ENCODE data around the gene LRRC39. TPM values are rescaled to one million over a fixed set of nuclear protein-coding genes. Genes with fewer than 3 reads are reported as not detected.
A peak's percentile ranks its signal among the peaks of the same experiment; 100 is the strongest.

Gene LRRC39
- total RNA-seq, 1 experiment from 2014 or later, result 0.54 TPM

GRCh38 chr1:100137602-100138001 lies 40.5 kb downstream of the LRRC39 start:
- Histone ChIP-seq H3K9me3 (ENCODE audit: control insufficient read depth in 1 of 2, insufficient read depth in 1 of 2, low read depth in 1 of 2, low read length in 2 of 2) (no peaks in the 10 kb centered on the region), H3K27me3 (ENCODE audit: insufficient read depth, low read length) (no peaks in the 10 kb centered on the region), H4K20me1 (ENCODE audit: insufficient read depth) (no peaks in the 10 kb centered on the region), H3K9me2 (ENCODE audit: insufficient read depth) (no peaks in the 10 kb centered on the region), H3K4me1 (ENCODE audit: control insufficient read depth in 1 of 2, insufficient read depth in 2 of 2, low read length in 2 of 2) (peaks cover 4% of the 10 kb centered on the region in 2 experiments; a peak in 3 of 4 replicates), H3K4me3 (replicated peaks in 1 of 2; ENCODE audit: low read depth in 1 of 2, low read length in 2 of 2) (no peak overlapping the region), H3K4me2 (ENCODE audit: low read length) (no peak overlapping the region), H3K36me3 (ENCODE audit: control insufficient read depth in 1 of 2, insufficient read depth in 2 of 2, low read length in 2 of 2) (peaks cover 20 to 32% of the 10 kb centered on the region in 2 experiments), H3K9ac (ENCODE audit: low read length) (no peak overlapping the region), H2AFZ (ENCODE audit: low read depth, low read length, poor library complexity, severe bottlenecking) (no peak overlapping the region), H3K27ac (ENCODE audit: low read depth, low read length) (no peak overlapping the region), H3K79me2 (ENCODE audit: insufficient read depth, low read length) (peaks cover 31% of the 10 kb centered on the region)
- POLR2A ChIA-PET, result no interaction called here
- intact Hi-C loops (cut with micrococcal nuclease), result no loop called here
- DNase-seq (ENCODE audit: low read depth, low spot score) (no peak), ATAC-seq (no peak)
- no TSS peak for BruUV-seq (replicated peaks)
- TF ChIP-seq SIN3A (IDR thresholded peaks at IDR 0.05; ENCODE audit: low read depth), result no peak
- TF ChIP-seq YY1 (IDR thresholded peaks at IDR 0.05; ENCODE audit: extremely low read depth, insufficient replicate concordance, low read depth, low read length), result no peak
- RAD21 ChIA-PET (ENCODE audit: low non-redundant PET in 1 of 2, low total read pairs in 2 of 2, uncharacterized antibody in 2 of 2, unreplicated experiment in 2 of 2), result no interaction called here
- CTCF ChIA-PET, result no interaction called here

- no peaks in the 10 kb centered on the region for H3K27me3 ChIP-seq (ENCODE audit: insufficient read depth, low read length)
- 0 out of 2 replicates have a peak, but pooled peaks have one; percentile 30 for TF ChIP-seq RAD21 (IDR thresholded peaks at IDR 0.05; ENCODE audit: low read depth)
- no peak for TF ChIP-seq ZFX (IDR thresholded peaks at IDR 0.05)
- RAD21 ChIA-PET (ENCODE audit: low non-redundant PET in 1 of 2, low total read pairs in 2 of 2, uncharacterized antibody in 2 of 2, unreplicated experiment in 2 of 2), result no interaction called here
- no peak overlapping the region for H3K9ac ChIP-seq (ENCODE audit: low read length)
- no TSS peak for BruUV-seq (replicated peaks)
- POLR2A ChIA-PET, result no interaction called here
- H3K79me2 ChIP-seq (ENCODE audit: insufficient read depth, low read length), result peaks cover 59% of the 10 kb centered on the region
- H2AFZ ChIP-seq (ENCODE audit: low read depth, low read length, poor library complexity, severe bottlenecking), result no peak overlapping the region
- peaks cover 14 to 18% of the 10 kb centered on the region in 2 experiments for H3K4me1 ChIP-seq (ENCODE audit: control insufficient read depth in 1 of 2, insufficient read depth in 2 of 2, low read length in 2 of 2)
- CTCF ChIA-PET, result no interaction called here
- ATAC-seq (no peak), DNase-seq (ENCODE audit: low read depth, low spot score) (no peak)
- H3K4me2 ChIP-seq (ENCODE audit: low read length), result peak overlapping the region; percentile 80; the same call in 1 of the 2 replicates
- intact Hi-C loops (cut with micrococcal nuclease), result loop anchor here (5.0 kb wide), 3 partner anchors 163 to 328 kb away; no protein-coding TSS in a partner anchor
- no peaks in the 10 kb centered on the region for H4K20me1 ChIP-seq (ENCODE audit: insufficient read depth)
- no peaks in the 10 kb centered on the region for H3K9me2 ChIP-seq (ENCODE audit: insufficient read depth)
- no peak overlapping the region for H3K27ac ChIP-seq (ENCODE audit: low read depth, low read length)
- no peak overlapping the region for H3K4me3 ChIP-seq (replicated peaks in 1 of 2; ENCODE audit: low read depth in 1 of 2, low read length in 2 of 2)
- peaks cover 10 to 13% of the 10 kb centered on the region in 2 experiments for H3K36me3 ChIP-seq (ENCODE audit: control insufficient read depth in 1 of 2, insufficient read depth in 2 of 2, low read length in 2 of 2)
- no peaks in the 10 kb centered on the region for H3K9me3 ChIP-seq (ENCODE audit: control insufficient read depth in 1 of 2, insufficient read depth in 1 of 2, low read depth in 1 of 2, low read length in 2 of 2)
Observed at GRCh38 chr1:100134872-100135271, 43.2 kb downstream of the LRRC39 start.
